T-helper 2 cell treated with Interferon-gamma antibody and Interleukin-4, amounts not matched to agents 5 μg/mL and 100 μg/mL, for 36 hours (primary cell): ENCODE results near the gene CYP11A1.

Experiments
- DNase-seq: peaks from one replicate; pipeline ENCODE4 v3.0.0; 2021; ENCODE audit warnings: low spot score
- H3K27ac Mint-ChIP-seq: one replicate; pipeline ENCODE4 v1.8.0; 2021; ENCODE audit warnings: mild to moderate bottlenecking, mixed read lengths
- H3K27me3 Mint-ChIP-seq: one replicate; pipeline ENCODE4 v1.8.0; 2021; ENCODE audit warnings: low read depth, mixed read lengths
- H3K36me3 Mint-ChIP-seq: one replicate; pipeline ENCODE4 v1.8.0; 2021; ENCODE audit warnings: low read depth, mixed read lengths
- H3K4me1 Mint-ChIP-seq: one replicate; pipeline ENCODE4 v1.8.0; 2021; ENCODE audit warnings: low read depth, mixed read lengths
- H3K4me3 Mint-ChIP-seq: one replicate; pipeline ENCODE4 v1.8.0; 2022; ENCODE audit warnings: mild to moderate bottlenecking, moderate library complexity, mixed read lengths
- H3K9me3 Mint-ChIP-seq: one replicate; pipeline ENCODE4 v1.8.0; 2021; ENCODE audit warnings: mixed read lengths

The CYP11A1 gene

GRCh38 chr15:74345051-74345450, 22.4 kb downstream of the CYP11A1 start:
- Mint-ChIP-seq H3K9me3 (no peaks in the 10 kb centered on the region), H3K4me1 (no peaks in the 10 kb centered on the region)

GRCh38 chr15:74343797-74344127, 23.7 kb downstream of the CYP11A1 start:
- Mint-ChIP-seq H3K4me3 (no peak overlapping the region), H3K36me3 (no peaks in the 10 kb centered on the region), H3K4me1 (no peaks in the 10 kb centered on the region)

More at GRCh38 chr15:74345051-74345450, 22.4 kb downstream of the CYP11A1 start:
- H3K36me3 Mint-ChIP-seq: no peaks in the 10 kb centered on the region
- no peak overlapping the region for H3K27ac Mint-ChIP-seq
- peaks cover 3% of the 10 kb centered on the region for H3K27me3 Mint-ChIP-seq
- no peak for DNase-seq
- no peak overlapping the region for H3K4me3 Mint-ChIP-seq

GRCh38 chr15:74343127-74343796, 24.2 kb downstream of the CYP11A1 start:
- H3K4me1 Mint-ChIP-seq: no peaks in the 10 kb centered on the region
- no peaks in the 10 kb centered on the region for H3K36me3 Mint-ChIP-seq
- H3K9me3 Mint-ChIP-seq: no peaks in the 10 kb centered on the region
- H3K27me3 Mint-ChIP-seq: peaks cover 3% of the 10 kb centered on the region
- DNase-seq: no peak
- H3K4me3 Mint-ChIP-seq: no peak overlapping the region
- no peak overlapping the region for H3K27ac Mint-ChIP-seq

More at GRCh38 chr15:74343797-74344127, 23.7 kb downstream of the CYP11A1 start:
- no peak for DNase-seq
- H3K27ac Mint-ChIP-seq: no peak overlapping the region
- peaks cover 3% of the 10 kb centered on the region for H3K27me3 Mint-ChIP-seq
- no peaks in the 10 kb centered on the region for H3K9me3 Mint-ChIP-seq

GRCh38 chr15:74340150-74340549, 27.3 kb downstream of the CYP11A1 start:
- Mint-ChIP-seq H3K36me3 (no peaks in the 10 kb centered on the region), H3K4me3 (no peak overlapping the region), H3K9me3 (no peaks in the 10 kb centered on the region), H3K4me1 (no peaks in the 10 kb centered on the region), H3K27me3 (peaks cover 3% of the 10 kb centered on the region), H3K27ac (no peak overlapping the region)
- DNase-seq: no peak

GRCh38 chr15:74339371-74339770, 28.1 kb downstream of the CYP11A1 start:
- H3K4me1 Mint-ChIP-seq: no peaks in the 10 kb centered on the region
- H3K4me3 Mint-ChIP-seq: no peak overlapping the region
- peaks cover 3% of the 10 kb centered on the region for H3K27me3 Mint-ChIP-seq
- H3K9me3 Mint-ChIP-seq: no peaks in the 10 kb centered on the region
- no peaks in the 10 kb centered on the region for H3K36me3 Mint-ChIP-seq
- no peak overlapping the region for H3K27ac Mint-ChIP-seq
- no peak for DNase-seq

GRCh38 chr15:74338676-74339075, 28.8 kb downstream of the CYP11A1 start:
- no peak for DNase-seq

GRCh38 chr15:74337607-74338211, 29.7 kb downstream of the CYP11A1 start:
- no peaks in the 10 kb centered on the region for H3K9me3 Mint-ChIP-seq
- H3K4me3 Mint-ChIP-seq: no peak overlapping the region
- no peaks in the 10 kb centered on the region for H3K4me1 Mint-ChIP-seq
- H3K27me3 Mint-ChIP-seq: peaks cover 3% of the 10 kb centered on the region
- H3K27ac Mint-ChIP-seq: no peak overlapping the region
- DNase-seq: no peak
- no peaks in the 10 kb centered on the region for H3K36me3 Mint-ChIP-seq

More at GRCh38 chr15:74338676-74339075, 28.8 kb downstream of the CYP11A1 start:
- no peak overlapping the region for H3K27ac Mint-ChIP-seq
- H3K9me3 Mint-ChIP-seq: no peaks in the 10 kb centered on the region
- H3K36me3 Mint-ChIP-seq: no peaks in the 10 kb centered on the region
- H3K4me1 Mint-ChIP-seq: no peaks in the 10 kb centered on the region
- no peak overlapping the region for H3K4me3 Mint-ChIP-seq
- peaks cover 3% of the 10 kb centered on the region for H3K27me3 Mint-ChIP-seq

GRCh38 chr15:74337146-74337545, 30.3 kb downstream of the CYP11A1 start:
- DNase-seq: no peak
- no peaks in the 10 kb centered on the region for H3K9me3 Mint-ChIP-seq
- H3K36me3 Mint-ChIP-seq: no peaks in the 10 kb centered on the region
- H3K27ac Mint-ChIP-seq: no peak overlapping the region
- no peak overlapping the region for H3K4me3 Mint-ChIP-seq
- H3K4me1 Mint-ChIP-seq: no peaks in the 10 kb centered on the region
- peaks cover 3% of the 10 kb centered on the region for H3K27me3 Mint-ChIP-seq

GRCh38 chr15:74336061-74337005, 31.1 kb downstream of the CYP11A1 start:
- H3K9me3 Mint-ChIP-seq: no peaks in the 10 kb centered on the region
- no peaks in the 10 kb centered on the region for H3K36me3 Mint-ChIP-seq
- no peaks in the 10 kb centered on the region for H3K4me1 Mint-ChIP-seq
- H3K27me3 Mint-ChIP-seq: peaks cover 3% of the 10 kb centered on the region
- no peak overlapping the region for H3K4me3 Mint-ChIP-seq
- no peak overlapping the region for H3K27ac Mint-ChIP-seq
- DNase-seq: no peak

GRCh38 chr15:74335396-74335795, 32.0 kb downstream of the CYP11A1 start:
- Mint-ChIP-seq H3K4me1 (no peaks in the 10 kb centered on the region), H3K4me3 (no peak overlapping the region), H3K9me3 (no peaks in the 10 kb centered on the region), H3K27me3 (no peaks in the 10 kb centered on the region), H3K36me3 (no peaks in the 10 kb centered on the region), H3K27ac (no peak overlapping the region)
- no peak for DNase-seq

GRCh38 chr15:74334127-74334526, 33.3 kb downstream of the CYP11A1 start:
- Mint-ChIP-seq H3K4me1 (no peaks in the 10 kb centered on the region), H3K4me3 (no peak overlapping the region), H3K36me3 (no peaks in the 10 kb centered on the region), H3K9me3 (no peaks in the 10 kb centered on the region), H3K27me3 (no peaks in the 10 kb centered on the region), H3K27ac (no peak overlapping the region)
- no peak for DNase-seq

- no peaks in the 10 kb centered on the region for H3K36me3 Mint-ChIP-seq
- H3K4me1 Mint-ChIP-seq: no peaks in the 10 kb centered on the region
- no peaks in the 10 kb centered on the region for H3K9me3 Mint-ChIP-seq
- no peak overlapping the region for H3K27ac Mint-ChIP-seq
- no peaks in the 10 kb centered on the region for H3K27me3 Mint-ChIP-seq
- no peak overlapping the region for H3K4me3 Mint-ChIP-seq
- DNase-seq: no peak
These were observed 33.8 kb downstream of the CYP11A1 start for GRCh38 chr15:74333662-74334061.

GRCh38 chr15:74333093-74333492, 34.4 kb downstream of the CYP11A1 start:
- Mint-ChIP-seq H3K27me3 (no peaks in the 10 kb centered on the region), H3K36me3 (no peaks in the 10 kb centered on the region), H3K4me3 (no peak overlapping the region), H3K9me3 (no peaks in the 10 kb centered on the region), H3K27ac (no peak overlapping the region), H3K4me1 (peaks cover 2% of the 10 kb centered on the region)
- no peak for DNase-seq

- H3K27me3 Mint-ChIP-seq: no peaks in the 10 kb centered on the region
- H3K4me1 Mint-ChIP-seq: peaks cover 2% of the 10 kb centered on the region
- no peaks in the 10 kb centered on the region for H3K36me3 Mint-ChIP-seq
- H3K27ac Mint-ChIP-seq: no peak overlapping the region
- no peak for DNase-seq
- no peaks in the 10 kb centered on the region for H3K9me3 Mint-ChIP-seq
- no peak overlapping the region for H3K4me3 Mint-ChIP-seq
These were observed 34.8 kb downstream of the CYP11A1 start for GRCh38 chr15:74332611-74333010.
